ENCODE results near the gene ZNF548. TPM values are rescaled to one million over a fixed set of nuclear protein-coding genes. Genes with fewer than 3 reads are reported as not detected.
"Not testable (repeated sequence)": the region's sequence is repeated elsewhere in the genome, so short reads cannot be mapped to it uniquely, and the experiment has no call there.

The ZNF548 gene
- 14.7 TPM for total RNA-seq
- long read RNA-seq, transcript ZNF548-201 (4 exons, 2,115 nt), result major isoform, 11 of 11 reads
- long read RNA-seq, partial matches to known transcripts, result 0 of 11 reads
- long read RNA-seq, other reads (novel, unspliced or antisense), result 0 of 11 reads

GRCh38 chr19:57389730-57390598 lies at the start of gene ZNF548:
ZNF548 (plus strand) TSS chr19:57389854; CDS start chr19:57390100, 246 bp downstream.
- DNase-seq (ENCODE audit: missing footprints) (peak; percentile 97), ATAC-seq (peak; percentile 100)
- intact Hi-C loops (cut with DNase I), result no loop called here

- no peak for ATAC-seq
- DNase-seq (ENCODE audit: missing footprints), result no peak
- intact Hi-C loops (cut with DNase I), result no loop called here
Measured at GRCh38 chr19:57342582-57342981, 47.1 kb upstream of the ZNF548 start.

GRCh38 chr19:57348136-57348535 lies 41.5 kb upstream of the ZNF548 start:
- ATAC-seq (no peak), DNase-seq (ENCODE audit: missing footprints) (no peak)
- intact Hi-C loops (cut with DNase I), result no loop called here

- peak; percentile 95 for DNase-seq (ENCODE audit: missing footprints)
- ATAC-seq, result peak; percentile 99
- intact Hi-C loops (cut with DNase I), result no loop called here
Measured at GRCh38 chr19:57350877-57351805, 38.5 kb upstream of the ZNF548 start, which contains the start of gene ZNF304. ZNF304 (plus strand) TSS chr19:57351271; CDS start chr19:57351665, 394 bp downstream.

DNA sequence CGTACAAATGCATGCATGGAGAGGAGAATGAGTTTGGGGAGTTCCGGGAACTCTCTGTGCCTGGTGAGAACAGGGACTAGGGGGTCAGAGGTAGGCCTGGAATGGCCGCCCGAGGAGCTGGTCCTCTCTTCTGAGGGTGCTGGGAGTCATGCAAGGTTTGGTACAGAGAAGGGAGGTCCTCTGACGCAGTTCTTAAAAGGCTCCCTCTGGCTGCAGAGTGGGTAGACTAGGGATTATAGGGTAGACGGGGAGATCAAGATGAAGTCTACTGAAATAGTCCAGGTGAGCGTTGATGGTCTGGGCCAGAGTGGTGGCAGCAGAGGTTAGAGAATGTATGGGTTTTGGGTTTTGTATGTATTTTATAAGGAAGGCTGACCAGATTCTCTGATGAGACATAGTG lies 37.8 kb upstream of the ZNF548 start:
- intact Hi-C loops (cut with DNase I), result no loop called here
- no peak for DNase-seq (ENCODE audit: missing footprints)
- ATAC-seq, result no peak

DNA sequence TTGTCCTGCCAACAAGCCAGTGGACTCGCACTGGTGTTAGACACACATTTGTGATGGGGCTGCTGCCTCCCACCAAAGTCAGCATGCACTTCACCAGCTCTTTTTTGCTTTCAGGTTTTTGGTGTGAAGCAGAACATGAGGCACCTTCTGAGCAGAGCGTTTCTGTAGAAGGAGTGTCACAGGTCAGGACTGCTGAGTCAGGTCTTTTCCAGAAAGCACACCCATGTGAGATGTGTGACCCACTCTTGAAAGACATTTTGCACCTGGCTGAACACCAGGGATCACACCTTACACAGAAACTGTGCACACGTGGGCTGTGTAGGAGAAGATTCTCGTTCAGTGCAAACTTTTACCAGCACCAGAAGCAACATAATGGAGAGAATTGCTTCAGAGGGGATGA lies 33.7 kb upstream of the ZNF548 start:
- intact Hi-C loops (cut with DNase I), result no loop called here
- ATAC-seq, result no peak
- no peak for DNase-seq (ENCODE audit: missing footprints)

- intact Hi-C loops (cut with DNase I), result no loop called here
- ATAC-seq (no peak), DNase-seq (ENCODE audit: missing footprints) (no peak)
Measured at GRCh38 chr19:57357406-57357805, 32.2 kb upstream of the ZNF548 start.

- no peak for DNase-seq (ENCODE audit: missing footprints)
- intact Hi-C loops (cut with DNase I), result no loop called here
- ATAC-seq, result no peak
Measured at GRCh38 chr19:57359300-57359699, 30.4 kb upstream of the ZNF548 start.

DNA sequence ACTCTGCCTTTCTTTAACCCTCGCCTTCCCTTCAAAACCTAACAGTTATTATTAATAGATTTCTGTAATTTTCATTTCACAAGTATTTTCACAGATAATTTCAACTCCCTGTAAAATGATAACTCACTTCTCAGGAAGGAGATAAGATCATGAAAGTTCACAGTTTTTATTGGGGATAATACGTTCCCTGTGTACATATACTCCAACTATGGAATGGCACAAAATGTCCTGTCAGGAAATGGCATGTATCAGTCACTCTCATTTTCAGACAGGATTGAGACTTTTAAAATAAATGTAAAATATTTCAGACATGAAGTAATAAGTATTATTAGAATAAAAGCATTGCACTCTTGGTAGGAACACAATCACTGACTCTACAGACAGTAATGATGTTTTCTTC lies 27.2 kb upstream of the ZNF548 start:
- intact Hi-C loops (cut with DNase I), result loop anchor here (2.0 kb wide), 1 partner anchor 42 kb away; the partner anchor contains the start of gene ZNF543
- no peak for DNase-seq (ENCODE audit: missing footprints)
- no peak for ATAC-seq

DNA sequence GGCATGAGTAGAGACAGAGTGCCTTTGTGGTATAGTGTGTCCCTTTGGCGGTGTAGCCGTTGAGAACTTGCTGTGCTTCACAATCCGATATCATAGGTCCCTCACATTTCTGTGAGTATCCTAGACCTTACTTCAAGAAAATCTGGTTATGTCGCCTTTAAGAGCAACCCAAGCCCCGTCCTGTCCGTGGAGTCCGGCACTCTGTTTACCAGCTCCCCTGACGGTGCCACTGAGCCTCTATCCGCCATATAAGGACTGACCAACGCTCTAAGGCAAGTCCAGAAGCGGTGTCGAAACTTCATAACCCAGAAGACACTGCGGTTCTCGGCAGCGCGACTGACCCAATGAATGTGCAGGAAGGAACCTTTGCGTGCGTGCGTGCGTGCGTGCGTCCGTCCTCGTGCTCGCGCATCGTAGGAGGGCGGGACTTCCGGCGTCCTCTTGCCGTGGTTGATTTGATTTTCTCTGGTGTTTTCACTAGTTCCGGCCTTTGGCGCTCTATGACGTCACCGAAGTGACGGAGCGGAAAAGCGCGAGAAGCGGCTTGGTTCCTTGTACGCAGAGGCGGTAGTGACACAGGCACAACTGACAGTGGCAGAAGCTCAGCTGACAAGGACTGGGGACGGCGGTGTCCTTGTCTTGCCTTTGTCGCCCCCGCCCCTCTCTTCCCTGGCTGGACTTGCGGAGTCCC lies 26.5 kb upstream of the ZNF548 start, which contains the start of the genes TRAPPC2B and ZNF547:
Gene TRAPPC2B, plus strand, starts transcription at position 555 of the 691 bp plus-strand sequence. CDS start 1,283 bp downstream, outside the sequence.
Gene ZNF547, plus strand, starts transcription at position 555 of the 691 bp plus-strand sequence. CDS start 5,005 bp downstream, outside the sequence.
- intact Hi-C loops (cut with DNase I), result loop anchor here (2.0 kb wide), 1 partner anchor 42 kb away; the partner anchor contains the start of gene ZNF543
- ATAC-seq (peak; percentile 97), DNase-seq (ENCODE audit: missing footprints) (peak; percentile 99)

DNA sequence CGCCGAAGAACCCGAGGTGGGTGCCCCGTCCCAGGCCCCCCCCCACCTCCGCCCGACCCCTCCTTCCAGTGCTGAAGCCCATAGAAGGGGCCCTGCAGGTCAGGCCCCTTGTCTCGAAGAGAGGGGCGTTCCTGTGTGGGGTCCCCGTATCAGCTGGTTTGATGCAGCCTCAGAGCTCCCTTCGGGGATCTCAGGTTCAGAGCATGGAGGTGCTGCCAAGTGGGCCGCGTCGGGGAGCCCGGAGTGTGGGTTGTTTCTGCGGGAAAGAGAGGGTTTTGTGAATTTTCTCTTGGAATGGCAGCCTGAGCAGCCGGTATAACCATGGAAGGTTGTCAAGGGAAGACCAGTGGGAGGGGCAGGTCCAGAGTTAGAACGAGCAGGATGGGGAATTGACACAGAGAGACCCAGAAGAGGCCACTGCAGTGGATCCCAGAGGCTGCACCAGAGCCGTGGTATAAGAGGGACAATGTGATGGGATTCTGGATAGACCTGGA lies 25.9 kb upstream of the ZNF548 start:
- DNase-seq (ENCODE audit: missing footprints), result no peak
- intact Hi-C loops (cut with DNase I), result loop anchor here (2.0 kb wide), 1 partner anchor 43 kb away; the partner anchor contains the start of gene ZNF543
- ATAC-seq, result peak; percentile 1

- no peak for DNase-seq (ENCODE audit: missing footprints)
- ATAC-seq, result no peak
- intact Hi-C loops (cut with DNase I), result no loop called here
Measured at GRCh38 chr19:57366776-57367175, 22.9 kb upstream of the ZNF548 start.

DNA sequence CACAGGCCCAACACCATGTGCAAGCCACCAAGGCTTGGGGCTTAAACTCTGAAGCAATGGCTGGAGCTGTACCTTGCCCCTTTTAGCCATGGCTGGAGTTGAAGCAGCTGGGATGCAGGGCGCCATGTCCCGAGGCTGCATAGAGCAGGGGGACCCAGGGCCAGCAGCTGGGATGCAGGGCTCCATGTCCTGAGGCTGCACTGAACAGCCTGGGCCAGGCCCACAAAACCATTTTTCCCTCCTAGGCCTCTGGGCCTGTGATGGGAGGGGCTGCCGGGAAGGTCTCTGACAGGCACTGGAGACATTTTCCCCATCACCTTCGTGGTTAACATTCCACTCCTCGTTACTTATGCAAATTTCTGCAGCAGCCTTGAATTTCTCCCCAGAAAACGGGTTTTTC lies 15.5 kb upstream of the ZNF548 start:
- intact Hi-C loops (cut with DNase I), result no loop called here
- DNase-seq (ENCODE audit: missing footprints) (no peak), ATAC-seq (no peak)

GRCh38 chr19:57374647-57375046 lies 15.0 kb upstream of the ZNF548 start:
- intact Hi-C loops (cut with DNase I); ATAC-seq; DNase-seq (ENCODE audit: missing footprints): not testable (repeated sequence)

DNA sequence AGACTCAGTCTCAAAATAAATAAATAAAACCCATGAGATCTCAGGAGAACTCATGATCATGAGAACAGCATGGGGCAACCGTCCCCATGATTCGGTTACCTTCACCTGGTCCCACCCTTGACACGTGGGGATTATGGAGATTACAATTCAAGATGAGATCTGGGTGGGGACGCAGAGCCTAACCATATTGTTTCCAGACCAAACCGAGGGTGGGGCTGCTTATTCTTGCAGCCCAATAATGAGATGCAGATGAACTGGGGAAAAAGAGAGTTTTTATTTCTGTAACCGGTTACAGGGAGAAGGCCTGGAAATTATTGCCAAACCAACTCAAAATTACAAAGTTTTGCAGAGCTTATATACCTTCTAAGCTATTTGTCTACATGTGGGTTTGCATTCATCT lies 13.5 kb upstream of the ZNF548 start:
- intact Hi-C loops (cut with DNase I), result no loop called here
- no peak for ATAC-seq
- DNase-seq (ENCODE audit: missing footprints), result no peak

DNA sequence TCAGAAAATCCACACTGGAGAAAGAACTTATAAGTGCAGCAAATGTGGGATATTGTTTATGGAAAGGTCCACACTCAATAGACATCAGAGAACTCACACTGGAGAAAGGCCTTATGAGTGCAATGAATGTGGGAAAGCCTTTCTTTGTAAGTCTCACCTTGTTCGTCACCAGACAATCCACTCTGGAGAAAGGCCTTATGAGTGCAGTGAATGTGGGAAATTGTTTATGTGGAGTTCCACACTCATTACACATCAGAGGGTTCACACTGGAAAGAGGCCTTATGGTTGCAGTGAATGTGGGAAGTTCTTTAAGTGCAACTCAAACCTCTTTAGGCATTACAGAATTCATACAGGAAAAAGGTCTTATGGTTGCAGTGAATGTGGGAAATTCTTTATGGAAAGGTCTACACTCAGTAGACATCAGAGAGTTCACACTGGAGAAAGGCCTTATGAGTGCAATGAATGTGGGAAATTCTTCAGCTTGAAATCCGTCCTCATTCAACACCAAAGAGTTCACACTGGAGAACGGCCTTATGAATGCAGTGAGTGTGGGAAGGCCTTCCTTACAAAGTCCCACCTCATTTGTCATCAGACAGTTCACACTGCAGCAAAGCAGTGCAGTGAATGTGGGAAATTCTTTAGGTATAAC lies 12.0 kb upstream of the ZNF548 start:
- intact Hi-C loops (cut with DNase I), result no loop called here
- ATAC-seq (no peak), DNase-seq (ENCODE audit: missing footprints) (no peak)

- DNase-seq (ENCODE audit: missing footprints), result no peak
- intact Hi-C loops (cut with DNase I), result no loop called here
- ATAC-seq, result no peak
Measured at GRCh38 chr19:57380923-57381322, 8.7 kb upstream of the ZNF548 start.
